Body of pancreas (tissue), 4 donors: ENCODE data around the gene UTY. TPM values are rescaled to one million over a fixed set of nuclear protein-coding genes. Genes with fewer than 3 reads are reported as not detected.

Source experiments
- ATAC-seq: fragments of 150-250 bp; one replicate; pipeline ENCODE4 v1.9.1; 2016
- DNase-seq, 4 donors: peaks; one replicate each; pipeline ENCODE4 v3.0.0-alpha.2; 2019
- H3K27ac ChIP-seq, 4 donors: fragments of 200-600 bp; sonication (generic); 1 replicate in 3 of 4; 2 replicates in 1 of 4; pipeline versions ENCODE4 v1.5.1 to v1.6.1; 2016 to 2019; ENCODE audit warnings: mild to moderate bottlenecking in 1 of 4, mixed read lengths in 1 of 4, moderate library complexity in 1 of 4
- H3K27me3 ChIP-seq, 2 donors: fragments of 200-600 bp; sonication (generic); one replicate each; pipeline ENCODE4 v1.6.0; 2016; ENCODE audit warnings: mild to moderate bottlenecking in 1 of 2
- H3K36me3 ChIP-seq, 2 donors: fragments of 200-600 bp; sonication (generic); replicated peaks in 1 of 2; 2 replicates each; pipeline ENCODE4 v1.5.1; 2016; ENCODE audit warnings: low read depth in 2 of 2; ENCODE audit not compliant: insufficient read depth in 1 of 2
- H3K4me1 ChIP-seq: fragments of 200-600 bp; sonication (generic); one replicate; pipeline ENCODE4 v1.6.0; 2016
- H3K4me3 ChIP-seq, 2 donors: fragments of 200-600 bp; sonication (generic); 1 replicate in 1 of 2; 2 replicates in 1 of 2; pipeline ENCODE4 v1.5.1; 2016 to 2019
- H3K9me3 ChIP-seq, 3 donors: fragments of 200-600 bp; sonication (generic); 1 replicate in 2 of 3; 2 replicates in 1 of 3; pipeline ENCODE4 v1.5.1; 2016
- POLR2A ChIP-seq, 3 donors: fragments of 450-650 bp; IDR thresholded peaks; one replicate each; pipeline ENCODE4 v1.6.1; 2016; ENCODE audit warnings: antibody characterized with exemption in 3 of 3, mild to moderate bottlenecking in 2 of 3
- WGBS, 2 donors: methylation state at CpG; one replicate each; pipeline ENCODE4 v1.1.5; 2017; 5-methylcytosine and 5-hydroxymethylcytosine counted together
- intact Hi-C: fragments of 100-400 bp; cut with DNase I; formaldehyde crosslinking; loops from one replicate; pipeline ENCODE4 v1.15.1; 2023
- total RNA-seq, 2 donors: library from RNA; depleted of rRNA; stranded (reverse); fragments of >200 nt; gene quantifications; one replicate each; pipeline ENCODE4 v1.1.0, GENCODE V29; 2016
- TF ChIP-seq, protein P1 (sequence below), 7 experiments: fragments of 450-650 bp in 4 of 7; fragments of 200-600 bp in 3 of 7; sonication (generic) in 3 of 7; IDR thresholded peaks; one replicate each; pipeline ENCODE4 v1.5.1; 2016 to 2019; ENCODE audit warnings: antibody characterized with exemption in 7 of 7

UTY gene
- not detected for total RNA-seq

DNA sequence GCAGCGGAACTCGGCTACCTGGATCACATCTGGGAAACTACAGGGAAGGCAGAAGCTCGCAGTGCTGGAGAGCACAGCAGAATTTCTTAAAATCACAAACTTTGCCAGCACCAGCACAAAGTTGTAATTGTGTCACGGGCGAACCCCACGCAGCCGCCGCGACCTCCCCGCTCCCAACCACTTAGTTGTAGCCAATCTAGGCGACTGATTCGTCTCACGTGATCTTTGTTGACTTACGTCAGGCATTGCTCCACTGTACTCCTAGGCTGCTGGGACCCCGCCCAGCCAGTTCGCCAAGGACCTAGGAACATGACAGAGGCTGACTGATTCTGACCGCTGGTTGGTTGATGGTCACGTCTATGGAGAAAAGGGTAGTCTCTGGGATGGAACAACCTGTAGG lies at the start of gene UTY:
UTY (minus strand) TSS at position 206 of the 400 bp plus-strand sequence. CDS start 368 bp downstream, outside the sequence.
- H3K27ac ChIP-seq, result peak within 1 kb of the TSS in 2 of 4 donors; percentile 97
- H3K9me3 ChIP-seq, result no peaks in the 10 kb centered on the region
- no peaks in the 10 kb centered on the region for H3K27me3 ChIP-seq
- intact Hi-C loops, result no loop called here
- H3K4me1 ChIP-seq, result peaks cover 5% of the 10 kb centered on the region
- 0 to 2% methylated on average over 3 to 17 of the region's 18 CpGs for WGBS, 2 donors
- peak within 1 kb of the TSS in 1 of 2 donors; percentile 30 for H3K4me3 ChIP-seq
- no peak for TF ChIP-seq POLR2A (IDR thresholded peaks at IDR 0.05)
- TF ChIP-seq, protein P1, sequence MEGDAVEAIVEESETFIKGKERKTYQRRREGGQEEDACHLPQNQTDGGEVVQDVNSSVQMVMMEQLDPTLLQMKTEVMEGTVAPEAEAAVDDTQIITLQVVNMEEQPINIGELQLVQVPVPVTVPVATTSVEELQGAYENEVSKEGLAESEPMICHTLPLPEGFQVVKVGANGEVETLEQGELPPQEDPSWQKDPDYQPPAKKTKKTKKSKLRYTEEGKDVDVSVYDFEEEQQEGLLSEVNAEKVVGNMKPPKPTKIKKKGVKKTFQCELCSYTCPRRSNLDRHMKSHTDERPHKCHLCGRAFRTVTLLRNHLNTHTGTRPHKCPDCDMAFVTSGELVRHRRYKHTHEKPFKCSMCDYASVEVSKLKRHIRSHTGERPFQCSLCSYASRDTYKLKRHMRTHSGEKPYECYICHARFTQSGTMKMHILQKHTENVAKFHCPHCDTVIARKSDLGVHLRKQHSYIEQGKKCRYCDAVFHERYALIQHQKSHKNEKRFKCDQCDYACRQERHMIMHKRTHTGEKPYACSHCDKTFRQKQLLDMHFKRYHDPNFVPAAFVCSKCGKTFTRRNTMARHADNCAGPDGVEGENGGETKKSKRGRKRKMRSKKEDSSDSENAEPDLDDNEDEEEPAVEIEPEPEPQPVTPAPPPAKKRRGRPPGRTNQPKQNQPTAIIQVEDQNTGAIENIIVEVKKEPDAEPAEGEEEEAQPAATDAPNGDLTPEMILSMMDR (IDR thresholded peaks at IDR 0.05), result no peak
- H3K36me3 ChIP-seq, result no peaks in the 10 kb centered on the region
- peak in 2 of 4 donors; percentile 80 to 92 for DNase-seq
- ATAC-seq, result peak; percentile 97

DNA sequence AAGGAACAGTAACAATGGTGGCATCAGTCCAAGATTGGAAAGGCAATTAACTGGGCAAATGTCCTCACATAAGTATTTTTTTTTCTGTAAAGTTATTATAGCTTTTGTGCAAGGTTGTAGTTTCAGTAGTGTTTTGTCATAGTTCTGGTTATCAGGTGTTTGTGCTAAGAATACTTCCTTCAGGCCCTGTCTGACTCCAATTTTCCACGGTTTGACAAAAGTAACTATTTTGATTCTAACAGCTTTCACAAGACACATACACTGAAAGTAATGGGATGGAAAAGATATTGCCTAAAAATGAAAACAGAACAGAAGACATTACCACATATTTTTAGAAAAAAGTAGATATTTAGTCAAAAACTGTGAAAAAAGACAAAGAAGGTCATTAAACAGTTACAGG lies 40.6 kb upstream of the UTY start:
- no peak for ATAC-seq
- 67 to 78% methylated on average over 1 of the region's 1 CpG for WGBS, 2 donors
- H3K27ac ChIP-seq, result no peak overlapping the region
- H3K4me3 ChIP-seq, result no peak overlapping the region
- TF ChIP-seq, protein P1 (IDR thresholded peaks at IDR 0.05), result no peak
- intact Hi-C loops, result no loop called here
- no peak for DNase-seq
- H3K9me3 ChIP-seq, result no peaks in the 10 kb centered on the region
- H3K27me3 ChIP-seq, result no peaks in the 10 kb centered on the region
- H3K4me1 ChIP-seq, result no peaks in the 10 kb centered on the region
- no peaks in the 10 kb centered on the region for H3K36me3 ChIP-seq

DNA sequence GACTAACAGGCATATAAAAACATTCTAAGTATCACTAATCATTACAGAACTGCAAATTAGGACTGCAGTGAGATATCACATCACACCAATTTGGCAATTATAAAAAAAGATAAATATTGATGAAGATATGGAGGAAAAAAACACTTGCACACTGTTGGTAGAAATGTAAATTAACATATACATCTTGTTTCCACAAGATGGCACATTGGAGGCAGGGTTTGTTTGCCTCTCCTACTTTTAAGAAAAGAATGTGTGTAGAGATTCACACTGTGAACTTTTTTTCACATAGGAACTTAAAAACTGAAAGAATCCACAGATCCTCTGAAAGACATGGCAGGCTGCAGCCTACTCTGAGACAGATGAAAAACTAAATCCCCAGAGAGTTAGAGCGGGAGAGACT lies 21.4 kb upstream of the UTY start:
- Histone ChIP-seq H3K9me3 (no peaks in the 10 kb centered on the region), H3K4me1 (no peaks in the 10 kb centered on the region), H3K27me3 (no peaks in the 10 kb centered on the region), H3K27ac (no peak overlapping the region), H3K4me3 (no peak overlapping the region), H3K36me3 (no peaks in the 10 kb centered on the region)
- TF ChIP-seq, protein P1 (IDR thresholded peaks at IDR 0.05), result no peak
- TF ChIP-seq POLR2A (IDR thresholded peaks at IDR 0.05), result no peak
- whole genome bisulfite sequencing, 2 donors, result 92 to 100% methylated on average over 1 of the region's 1 CpG
- ATAC-seq (no peak), DNase-seq (no peak)
- intact Hi-C loops, result no loop called here

DNA sequence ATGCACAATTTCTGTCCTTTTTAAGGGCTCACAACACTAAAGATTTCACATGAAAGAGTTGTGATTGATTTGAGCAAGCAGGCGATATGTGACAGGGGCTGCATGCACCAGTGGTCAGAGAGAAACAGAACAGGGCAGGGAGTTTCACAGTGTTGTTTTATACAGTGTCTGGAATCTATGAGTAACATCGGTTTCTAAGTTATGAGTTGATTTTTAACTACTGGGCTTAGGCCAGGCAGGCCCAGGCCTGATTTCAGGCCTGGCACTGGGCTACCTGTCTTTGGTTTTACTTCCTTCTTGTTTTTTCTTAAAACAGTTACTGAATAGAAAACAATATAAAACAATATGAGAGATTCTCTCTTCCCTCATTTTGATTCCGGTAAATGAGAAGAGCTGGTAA lies 13.9 kb upstream of the UTY start:
- H3K4me3 ChIP-seq, result no peak overlapping the region
- H3K9me3 ChIP-seq, result no peaks in the 10 kb centered on the region
- ATAC-seq, result peak; percentile 40
- H3K36me3 ChIP-seq, result no peaks in the 10 kb centered on the region
- WGBS, 2 donors, result 50 to 51% methylated on average over 3 of the region's 3 CpGs
- H3K27ac ChIP-seq, result peak overlapping the region in 2 of 4 donors; percentile 57 to 71
- TF ChIP-seq, protein P1 (IDR thresholded peaks at IDR 0.05), result no peak
- TF ChIP-seq POLR2A (IDR thresholded peaks at IDR 0.05), result no peak
- intact Hi-C loops, result no loop called here
- peaks cover 7% of the 10 kb centered on the region for H3K4me1 ChIP-seq
- no peaks in the 10 kb centered on the region for H3K27me3 ChIP-seq
- peak in 2 of 4 donors; percentile 19 to 35 for DNase-seq

DNA sequence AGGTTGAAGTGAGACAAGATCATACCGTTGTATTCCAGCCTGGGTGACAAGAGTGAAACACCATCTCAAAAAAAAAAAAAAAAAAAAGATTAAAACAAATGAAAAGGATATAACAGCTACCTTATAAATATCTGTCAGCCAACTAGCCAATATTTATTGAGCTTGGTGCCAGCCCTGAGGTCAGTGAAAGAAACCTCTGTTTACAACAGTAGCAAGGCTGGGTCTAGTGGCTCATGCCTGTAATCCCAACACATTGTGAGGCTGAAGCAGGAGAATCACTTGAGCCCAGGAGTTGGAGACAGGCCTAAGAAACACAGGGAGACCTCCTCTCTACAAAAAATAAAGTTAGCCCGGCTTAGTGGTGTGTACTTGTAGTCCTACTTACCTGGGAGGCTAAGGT lies 12.6 kb upstream of the UTY start:
- intact Hi-C loops, result no loop called here
- 71 to 90% methylated on average over 1 of the region's 2 CpGs for WGBS, 2 donors
- ATAC-seq (no peak), DNase-seq (no peak)
- Histone ChIP-seq H3K27ac (no peak overlapping the region), H3K36me3 (no peaks in the 10 kb centered on the region), H3K9me3 (no peaks in the 10 kb centered on the region), H3K4me3 (no peak overlapping the region), H3K27me3 (no peaks in the 10 kb centered on the region), H3K4me1 (peaks cover 7% of the 10 kb centered on the region)
- TF ChIP-seq, protein P1 (IDR thresholded peaks at IDR 0.05), result no peak
- TF ChIP-seq POLR2A (IDR thresholded peaks at IDR 0.05), result no peak
